ENCODE results near the gene VIPR2. TPM values are rescaled to one million over a fixed set of nuclear protein-coding genes. Genes with fewer than 3 reads are reported as not detected.

VIPR2 gene
- total and polyA plus RNA-seq, 2 experiments from 2014 or later, result 1.3 to 2.7 TPM

DNA sequence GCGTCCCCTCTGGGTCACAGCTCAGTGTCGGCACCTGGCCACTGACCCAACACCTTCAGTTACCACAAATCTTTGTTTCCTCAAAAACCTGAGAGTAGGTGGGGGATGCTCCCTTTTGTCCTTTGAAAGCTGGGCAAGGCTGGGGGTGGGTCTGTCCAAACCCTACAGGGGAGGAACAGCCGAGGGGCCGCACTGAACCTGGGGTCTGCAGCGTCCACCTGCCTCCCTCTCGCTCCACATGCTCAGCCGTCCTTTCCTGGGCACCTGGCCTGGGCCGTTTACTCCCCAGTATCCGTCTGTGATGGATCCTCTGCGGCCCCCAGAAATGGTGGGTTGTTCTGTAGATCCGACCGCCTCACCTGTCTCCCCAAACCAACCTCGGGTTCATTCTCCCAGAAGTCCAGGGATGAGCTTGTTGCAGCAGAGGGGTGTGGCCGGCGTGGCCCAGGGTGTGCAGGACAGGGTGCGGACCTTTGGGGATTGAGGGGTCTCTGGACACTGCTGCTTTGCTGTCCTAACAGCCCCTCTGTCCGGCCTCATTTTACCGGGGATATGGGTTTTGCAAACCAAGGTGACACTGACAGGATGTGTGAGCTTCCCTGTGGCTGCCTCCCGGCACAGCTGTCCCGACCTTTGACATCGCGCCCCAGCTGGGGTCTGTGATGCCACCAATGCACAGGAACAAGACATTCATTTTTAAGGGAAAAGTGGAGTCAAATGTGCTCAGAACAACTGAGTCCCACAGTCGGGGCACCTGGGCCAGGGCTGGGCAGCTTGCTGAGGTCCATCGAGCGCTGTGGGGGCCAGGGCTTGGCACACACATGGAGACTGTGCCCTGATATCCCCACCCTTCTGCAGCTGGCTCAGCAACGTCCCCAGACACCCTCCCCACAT is 115.9 kb downstream of the VIPR2 start (continued):
- TF ChIP-seq EZH2phosphoT487 (IDR thresholded peaks at IDR 0.05; ENCODE audit: unreplicated experiment) (no peak), CREB1 (CRISPR knock-in tag; IDR thresholded peaks at IDR 0.05; ENCODE audit: low read depth) (no peak)
- TF ChIP-seq, protein P1, sequence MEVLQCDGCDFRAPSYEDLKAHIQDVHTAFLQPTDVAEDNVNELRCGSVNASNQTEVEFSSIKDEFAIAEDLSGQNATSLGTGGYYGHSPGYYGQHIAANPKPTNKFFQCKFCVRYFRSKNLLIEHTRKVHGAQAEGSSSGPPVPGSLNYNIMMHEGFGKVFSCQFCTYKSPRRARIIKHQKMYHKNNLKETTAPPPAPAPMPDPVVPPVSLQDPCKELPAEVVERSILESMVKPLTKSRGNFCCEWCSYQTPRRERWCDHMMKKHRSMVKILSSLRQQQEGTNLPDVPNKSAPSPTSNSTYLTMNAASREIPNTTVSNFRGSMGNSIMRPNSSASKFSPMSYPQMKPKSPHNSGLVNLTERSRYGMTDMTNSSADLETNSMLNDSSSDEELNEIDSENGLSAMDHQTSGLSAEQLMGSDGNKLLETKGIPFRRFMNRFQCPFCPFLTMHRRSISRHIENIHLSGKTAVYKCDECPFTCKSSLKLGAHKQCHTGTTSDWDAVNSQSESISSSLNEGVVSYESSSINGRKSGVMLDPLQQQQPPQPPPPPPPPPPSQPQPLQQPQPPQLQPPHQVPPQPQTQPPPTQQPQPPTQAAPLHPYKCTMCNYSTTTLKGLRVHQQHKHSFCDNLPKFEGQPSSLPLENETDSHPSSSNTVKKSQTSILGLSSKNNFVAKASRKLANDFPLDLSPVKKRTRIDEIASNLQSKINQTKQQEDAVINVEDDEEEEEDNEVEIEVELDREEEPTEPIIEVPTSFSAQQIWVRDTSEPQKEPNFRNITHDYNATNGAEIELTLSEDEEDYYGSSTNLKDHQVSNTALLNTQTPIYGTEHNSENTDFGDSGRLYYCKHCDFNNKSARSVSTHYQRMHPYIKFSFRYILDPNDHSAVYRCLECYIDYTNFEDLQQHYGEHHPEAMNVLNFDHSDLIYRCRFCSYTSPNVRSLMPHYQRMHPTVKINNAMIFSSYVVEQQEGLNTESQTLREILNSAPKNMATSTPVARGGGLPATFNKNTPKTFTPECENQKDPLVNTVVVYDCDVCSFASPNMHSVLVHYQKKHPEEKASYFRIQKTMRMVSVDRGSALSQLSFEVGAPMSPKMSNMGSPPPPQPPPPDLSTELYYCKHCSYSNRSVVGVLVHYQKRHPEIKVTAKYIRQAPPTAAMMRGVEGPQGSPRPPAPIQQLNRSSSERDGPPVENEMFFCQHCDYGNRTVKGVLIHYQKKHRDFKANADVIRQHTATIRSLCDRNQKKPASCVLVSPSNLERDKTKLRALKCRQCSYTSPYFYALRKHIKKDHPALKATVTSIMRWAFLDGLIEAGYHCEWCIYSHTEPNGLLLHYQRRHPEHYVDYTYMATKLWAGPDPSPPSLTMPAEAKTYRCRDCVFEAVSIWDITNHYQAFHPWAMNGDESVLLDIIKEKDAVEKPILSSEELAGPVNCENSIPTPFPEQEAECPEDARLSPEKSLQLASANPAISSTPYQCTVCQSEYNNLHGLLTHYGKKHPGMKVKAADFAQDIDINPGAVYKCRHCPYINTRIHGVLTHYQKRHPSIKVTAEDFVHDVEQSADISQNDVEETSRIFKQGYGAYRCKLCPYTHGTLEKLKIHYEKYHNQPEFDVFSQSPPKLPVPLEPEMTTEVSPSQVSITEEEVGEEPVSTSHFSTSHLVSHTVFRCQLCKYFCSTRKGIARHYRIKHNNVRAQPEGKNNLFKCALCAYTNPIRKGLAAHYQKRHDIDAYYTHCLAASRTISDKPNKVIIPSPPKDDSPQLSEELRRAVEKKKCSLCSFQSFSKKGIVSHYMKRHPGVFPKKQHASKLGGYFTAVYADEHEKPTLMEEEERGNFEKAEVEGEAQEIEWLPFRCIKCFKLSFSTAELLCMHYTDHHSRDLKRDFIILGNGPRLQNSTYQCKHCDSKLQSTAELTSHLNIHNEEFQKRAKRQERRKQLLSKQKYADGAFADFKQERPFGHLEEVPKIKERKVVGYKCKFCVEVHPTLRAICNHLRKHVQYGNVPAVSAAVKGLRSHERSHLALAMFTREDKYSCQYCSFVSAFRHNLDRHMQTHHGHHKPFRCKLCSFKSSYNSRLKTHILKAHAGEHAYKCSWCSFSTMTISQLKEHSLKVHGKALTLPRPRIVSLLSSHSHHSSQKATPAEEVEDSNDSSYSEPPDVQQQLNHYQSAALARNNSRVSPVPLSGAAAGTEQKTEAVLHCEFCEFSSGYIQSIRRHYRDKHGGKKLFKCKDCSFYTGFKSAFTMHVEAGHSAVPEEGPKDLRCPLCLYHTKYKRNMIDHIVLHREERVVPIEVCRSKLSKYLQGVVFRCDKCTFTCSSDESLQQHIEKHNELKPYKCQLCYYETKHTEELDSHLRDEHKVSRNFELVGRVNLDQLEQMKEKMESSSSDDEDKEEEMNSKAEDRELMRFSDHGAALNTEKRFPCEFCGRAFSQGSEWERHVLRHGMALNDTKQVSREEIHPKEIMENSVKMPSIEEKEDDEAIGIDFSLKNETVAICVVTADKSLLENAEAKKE (CRISPR knock-in tag; IDR thresholded peaks at IDR 0.05), result no peak

DNA sequence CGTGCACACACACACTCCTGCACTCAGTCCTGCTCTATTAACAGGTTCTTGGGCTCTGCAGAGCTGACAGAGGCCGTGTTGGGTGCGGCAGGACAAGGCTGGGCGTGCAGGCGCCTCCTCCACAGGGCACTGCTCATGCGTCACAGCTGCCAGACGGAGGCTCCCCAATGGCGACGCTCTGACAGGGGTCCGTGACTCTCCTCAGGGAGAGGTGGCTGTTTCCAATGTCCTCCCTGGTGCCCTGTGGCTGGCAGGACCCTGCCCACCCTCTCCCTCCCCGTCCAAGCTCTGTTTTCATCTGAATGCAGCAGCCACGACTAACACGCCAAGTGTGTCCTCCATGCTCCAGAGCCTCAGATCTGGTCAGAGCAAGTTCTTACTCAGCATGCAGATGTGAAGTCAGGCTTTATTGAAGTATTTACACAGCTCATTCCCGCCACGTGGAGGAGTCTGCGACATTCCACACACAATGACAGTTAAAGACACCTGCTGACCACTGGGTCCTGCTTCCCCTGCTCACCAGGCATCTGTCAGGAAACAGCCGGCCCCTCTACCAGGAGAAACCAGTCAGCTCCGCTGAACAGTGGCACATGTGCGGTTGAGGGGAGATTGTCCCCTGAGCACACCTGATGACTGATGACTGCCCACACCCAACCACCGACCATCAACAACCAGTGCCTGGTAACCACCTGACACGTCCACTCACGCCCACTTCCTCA is 116.7 kb downstream of the VIPR2 start:
- DNase-seq (ENCODE audit: low spot score), result no peak
- no peak overlapping the region for H3K27ac Mint-ChIP-seq

More for the DNA sequence above, 116.7 kb downstream of the VIPR2 start:
- no peaks in the 10 kb centered on the region for H3F3A ChIP-seq (replicated peaks; ENCODE audit: low read depth)
- no peak for TF ChIP-seq EZH2 (IDR thresholded peaks at IDR 0.05; ENCODE audit: low read depth, unreplicated experiment)
- no peak for TF ChIP-seq STAT1 (IDR thresholded peaks at IDR 0.05; ENCODE audit: unreplicated experiment)
- no peak for TF ChIP-seq NANOG (IDR thresholded peaks at IDR 0.05; ENCODE audit: borderline replicate concordance)
- TF ChIP-seq EZH2phosphoT487 (IDR thresholded peaks at IDR 0.05; ENCODE audit: unreplicated experiment), result no peak
- TF ChIP-seq ZNF331 (CRISPR knock-in tag; IDR thresholded peaks at IDR 0.05; ENCODE audit: low read depth), result no peak
- H3K27ac ChIP-seq (ENCODE audit: low read depth), result no peak overlapping the region
- no peaks in the 10 kb centered on the region for H3K9me2 ChIP-seq (ENCODE audit: insufficient read depth)
- no peaks in the 10 kb centered on the region for H3K27me3 ChIP-seq (ENCODE audit: insufficient read depth)
- H2AFZ ChIP-seq, result no peak overlapping the region
- no peak overlapping the region for H3K4me3 ChIP-seq
- no peak for ATAC-seq
- no peak overlapping the region for H3K4me3 Mint-ChIP-seq
- H3K36me3 Mint-ChIP-seq (ENCODE audit: low read depth), result peaks cover 11% of the 10 kb centered on the region; the same call in 2 of the 3 replicates
- peaks cover 69% of the 10 kb centered on the region for H3K9me3 Mint-ChIP-seq
- H4K20me1 ChIP-seq (replicated peaks; ENCODE audit: insufficient read depth), result no peaks in the 10 kb centered on the region
- peaks cover 12% of the 10 kb centered on the region for H3K27me3 Mint-ChIP-seq (ENCODE audit: insufficient read depth, low read depth, poor library complexity)
- no peaks in the 10 kb centered on the region for H3K36me3 ChIP-seq (ENCODE audit: insufficient read depth)
- H3K4me1 ChIP-seq (ENCODE audit: insufficient read depth), result peaks cover 4% of the 10 kb centered on the region; the same call in 1 of the 2 replicates
- H3K79me2 ChIP-seq (replicated peaks; ENCODE audit: insufficient read depth), result no peaks in the 10 kb centered on the region
- H3K4me2 ChIP-seq, result no peak overlapping the region
- peaks cover 13% of the 10 kb centered on the region for H3K4me1 Mint-ChIP-seq

Data from GM23338 (cell line).